ENCODE data around the gene SH3TC1. TPM values are rescaled to one million over a fixed set of nuclear protein-coding genes. Genes with fewer than 3 reads are reported as not detected.
A peak's percentile ranks its signal among the peaks of the same experiment; 100 is the strongest.

Gene SH3TC1
- total and polyA plus RNA-seq, 4 donors = 6.5 to 34.6 (median 25.8) TPM

GRCh38 chr4:8272472-8273428 is 73.7 kb downstream of the SH3TC1 start:
- TF ChIP-seq HNF4G (IDR thresholded peaks at IDR 0.05) (no peak), NR2F2 (IDR thresholded peaks at IDR 0.05) (peak; percentile 85), SP1 (IDR thresholded peaks at IDR 0.05) (peak; percentile 13)
- no peak overlapping the region for H3K27ac ChIP-seq (ENCODE audit: low read depth in 1 of 2, low read length in 2 of 2)
- no peaks in the 10 kb centered on the region for H3K9me3 ChIP-seq (ENCODE audit: control insufficient read depth in 4 of 4, low read length in 3 of 4)
- no peak overlapping the region for H3K9ac ChIP-seq (ENCODE audit: low read depth in 1 of 2, low read length in 2 of 2)
- no peak overlapping the region for H3K4me3 ChIP-seq (ENCODE audit: low read depth in 1 of 3, low read length in 3 of 3)
- no peaks in the 10 kb centered on the region for H3K36me3 ChIP-seq (ENCODE audit: control insufficient read depth in 4 of 4, insufficient read depth in 3 of 4, low read depth in 1 of 4, low read length in 3 of 4)
- WGBS = 65% methylated on average over 30 of the region's 30 CpGs
- DNase-seq (ENCODE audit: low spot score) = no peak
- H3K27me3 ChIP-seq (ENCODE audit: control insufficient read depth in 4 of 4, insufficient read depth in 4 of 4, low read length in 3 of 4) = peaks cover 0 to 10% (median 3%) of the 10 kb centered on the region in 4 donors
- H3K4me1 ChIP-seq (ENCODE audit: control insufficient read depth in 4 of 4, insufficient read depth in 4 of 4, low read length in 3 of 4) = peaks cover 0 to 15% (median 0%) of the 10 kb centered on the region in 4 donors

GRCh38 chr4:8273450-8273849 is 74.4 kb downstream of the SH3TC1 start:
- H3K36me3 ChIP-seq (ENCODE audit: control insufficient read depth in 4 of 4, insufficient read depth in 3 of 4, low read depth in 1 of 4, low read length in 3 of 4) = no peaks in the 10 kb centered on the region
- no peak overlapping the region for H3K4me3 ChIP-seq (ENCODE audit: low read depth in 1 of 3, low read length in 3 of 3)
- DNase-seq (ENCODE audit: low spot score) = no peak
- peaks cover 0 to 10% (median 3%) of the 10 kb centered on the region in 4 donors for H3K27me3 ChIP-seq (ENCODE audit: control insufficient read depth in 4 of 4, insufficient read depth in 4 of 4, low read length in 3 of 4)
- no peaks in the 10 kb centered on the region for H3K9me3 ChIP-seq (ENCODE audit: control insufficient read depth in 4 of 4, low read length in 3 of 4)
- no peak overlapping the region for H3K27ac ChIP-seq (ENCODE audit: low read depth in 1 of 2, low read length in 2 of 2)
- no peak for TF ChIP-seq YY1 (IDR thresholded peaks at IDR 0.05)
- TF ChIP-seq RXRA (IDR thresholded peaks at IDR 0.05) = no peak
- no peak overlapping the region for H3K9ac ChIP-seq (ENCODE audit: low read depth in 1 of 2, low read length in 2 of 2)
- 78% methylated on average over 13 of the region's 13 CpGs for WGBS
- H3K4me1 ChIP-seq (ENCODE audit: control insufficient read depth in 4 of 4, insufficient read depth in 4 of 4, low read length in 3 of 4) = peaks cover 0 to 15% (median 0%) of the 10 kb centered on the region in 4 donors

- H3K27ac ChIP-seq (ENCODE audit: low read depth in 1 of 2, low read length in 2 of 2) = no peak overlapping the region
- peaks cover 0 to 15% (median 0%) of the 10 kb centered on the region in 4 donors for H3K4me1 ChIP-seq (ENCODE audit: control insufficient read depth in 4 of 4, insufficient read depth in 4 of 4, low read length in 3 of 4)
- H3K27me3 ChIP-seq (ENCODE audit: control insufficient read depth in 4 of 4, insufficient read depth in 4 of 4, low read length in 3 of 4) = peaks cover 0 to 9% (median 2%) of the 10 kb centered on the region in 4 donors
- no peaks in the 10 kb centered on the region for H3K9me3 ChIP-seq (ENCODE audit: control insufficient read depth in 4 of 4, low read length in 3 of 4)
- no peak overlapping the region for H3K9ac ChIP-seq (ENCODE audit: low read depth in 1 of 2, low read length in 2 of 2)
- no peak for DNase-seq (ENCODE audit: low spot score)
- WGBS = 92% methylated on average over 21 of the region's 21 CpGs
- H3K36me3 ChIP-seq (ENCODE audit: control insufficient read depth in 4 of 4, insufficient read depth in 3 of 4, low read depth in 1 of 4, low read length in 3 of 4) = no peaks in the 10 kb centered on the region
- H3K4me3 ChIP-seq (ENCODE audit: low read depth in 1 of 3, low read length in 3 of 3) = no peak overlapping the region
- TF ChIP-seq EGR1 (IDR thresholded peaks at IDR 0.05; ENCODE audit: low read depth in 2 of 2) (no peak), ATF3 (IDR thresholded peaks at IDR 0.05) (no peak), JUND (IDR thresholded peaks at IDR 0.05) (no peak), FOXA2 (IDR thresholded peaks at IDR 0.05) (no peak), FOXA1 (IDR thresholded peaks at IDR 0.05) (no peak), MAX (IDR thresholded peaks at IDR 0.05) (no peak), SP1 (IDR thresholded peaks at IDR 0.05) (no peak), NR2F2 (IDR thresholded peaks at IDR 0.05) (no peak)
Observed at GRCh38 chr4:8274066-8274652, 75.1 kb downstream of the SH3TC1 start.
